HG02840 (cell line): ENCODE results near the gene DNAI7.

ENCODE experiments used
- ATAC-seq: cut with Tn5 transposase; IDR thresholded peaks from one replicate; pipeline ENCODE4 v1.9.1; 2021; ENCODE audit warnings: mild to moderate bottlenecking, moderate library complexity, moderate number of reproducible peaks; ENCODE audit not compliant: unreplicated experiment, low FRiP score

DNAI7 gene

DNA sequence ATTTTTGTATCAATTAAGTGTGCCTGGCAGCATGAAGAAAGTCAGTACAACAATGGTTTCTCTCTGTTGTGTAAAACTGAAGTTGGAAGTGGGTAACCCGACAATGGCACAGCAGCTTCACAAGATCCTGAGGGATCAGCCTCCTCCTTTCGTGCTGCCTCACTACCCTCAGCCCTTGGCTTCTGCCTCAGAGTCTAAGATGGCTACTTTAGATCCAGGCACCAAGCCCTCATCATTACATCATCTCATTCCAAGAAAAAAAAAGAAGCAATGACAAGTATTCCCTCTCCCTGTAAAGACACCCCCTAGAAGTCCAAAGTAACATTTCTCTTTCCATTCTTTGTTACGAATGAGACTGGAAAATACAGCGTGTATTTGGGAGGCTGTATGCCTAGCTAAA is 92.6 kb downstream of the DNAI7 start:
- ATAC-seq: no peak

DNA sequence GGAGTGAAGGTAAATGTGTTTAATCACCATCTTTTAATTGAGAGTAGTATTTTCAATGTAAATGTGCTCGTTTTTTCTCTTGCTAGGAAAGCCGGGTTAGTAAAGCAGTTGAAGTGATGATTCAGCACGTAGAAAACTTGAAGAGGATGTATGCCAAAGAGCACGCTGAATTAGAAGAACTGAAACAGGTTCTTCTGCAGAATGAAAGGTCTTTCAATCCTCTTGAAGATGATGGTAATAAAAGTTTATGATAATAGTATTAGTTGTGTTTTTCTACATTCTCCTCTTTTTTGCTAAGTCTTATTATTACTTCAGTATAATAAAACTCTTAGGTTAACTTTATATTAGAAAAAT is 93.9 kb downstream of the DNAI7 start:
- no peak for ATAC-seq

DNA sequence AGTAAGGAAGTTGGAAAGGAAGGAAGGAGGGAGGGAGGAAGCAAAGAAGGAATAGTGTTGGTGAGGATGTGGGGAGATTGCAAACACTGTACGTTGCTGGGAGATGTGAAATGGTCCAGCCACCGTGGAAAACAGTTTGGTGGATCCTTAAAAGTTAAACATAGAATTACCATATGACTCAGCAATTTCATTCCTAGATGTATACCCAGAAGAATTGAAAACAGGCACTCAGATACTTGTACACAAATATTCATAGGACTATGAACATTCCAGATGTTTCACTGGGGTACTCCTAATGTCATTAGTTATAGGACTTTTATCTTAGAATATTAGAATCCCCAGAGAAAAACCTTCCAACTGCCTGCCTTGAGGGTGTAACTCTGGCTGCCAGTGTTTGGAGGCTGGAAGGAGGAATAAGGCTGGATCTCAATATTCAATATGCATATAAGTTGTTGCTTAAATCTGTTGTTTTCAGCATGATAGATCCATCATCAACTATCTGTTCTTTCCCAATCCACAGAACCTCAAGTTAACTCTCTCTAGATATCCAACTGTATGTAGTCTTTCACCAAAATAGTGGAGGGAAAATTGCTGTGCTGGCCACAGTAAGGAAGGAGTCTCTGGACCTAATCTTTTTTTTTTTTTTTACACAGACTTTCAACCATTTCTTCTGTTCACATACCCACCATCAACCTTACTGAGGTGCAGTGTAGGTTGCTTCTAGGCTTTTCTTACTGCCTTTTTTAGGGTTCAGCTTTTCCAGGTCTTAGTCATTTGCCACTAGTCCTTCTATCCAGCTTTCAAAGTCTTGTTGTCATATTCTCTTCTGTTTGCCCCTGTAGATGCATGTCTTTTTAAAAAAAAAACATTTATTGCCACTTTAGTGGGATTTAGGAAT is 94.5 kb downstream of the DNAI7 start:
- ATAC-seq: no peak

DNA sequence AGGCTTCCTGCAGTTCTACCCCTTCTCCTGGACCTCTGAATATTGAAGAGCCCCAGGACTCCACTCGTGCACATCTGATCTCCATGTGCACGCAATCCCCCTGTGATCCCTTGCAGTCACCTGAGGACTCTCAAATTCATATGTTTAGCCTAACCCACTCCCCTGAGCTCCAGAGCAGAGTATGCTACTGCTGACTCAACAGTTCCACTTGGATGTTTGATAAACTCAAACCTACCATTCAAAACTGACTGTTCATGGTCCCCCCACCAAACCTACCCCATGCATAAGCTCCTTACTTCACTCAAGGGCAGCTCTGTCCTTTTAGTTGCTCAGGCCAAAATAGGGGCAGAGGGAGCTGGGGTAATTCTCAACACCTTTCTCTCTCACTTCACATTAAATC is 96.0 kb downstream of the DNAI7 start:
- no peak for ATAC-seq

DNA sequence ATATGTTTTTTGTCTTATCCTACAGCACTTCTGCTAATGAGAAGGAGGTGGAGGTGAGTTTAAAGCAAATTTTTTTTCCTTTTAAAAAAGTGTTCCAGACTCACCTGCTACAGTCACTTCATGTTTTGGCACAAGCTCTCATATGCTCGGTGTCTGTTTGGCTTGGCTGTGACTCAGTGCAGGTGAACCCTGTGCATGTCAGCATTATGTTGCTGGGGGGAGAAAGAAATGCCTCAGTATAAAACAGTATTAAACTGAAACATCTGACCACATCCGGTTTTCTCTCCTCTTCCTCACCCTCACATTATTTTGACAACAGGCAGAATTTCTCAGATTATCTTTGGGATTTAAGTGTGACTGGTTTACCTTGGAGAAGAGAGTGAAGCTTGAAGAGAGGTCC is 105.2 kb downstream of the DNAI7 start:
- no peak for ATAC-seq

DNA sequence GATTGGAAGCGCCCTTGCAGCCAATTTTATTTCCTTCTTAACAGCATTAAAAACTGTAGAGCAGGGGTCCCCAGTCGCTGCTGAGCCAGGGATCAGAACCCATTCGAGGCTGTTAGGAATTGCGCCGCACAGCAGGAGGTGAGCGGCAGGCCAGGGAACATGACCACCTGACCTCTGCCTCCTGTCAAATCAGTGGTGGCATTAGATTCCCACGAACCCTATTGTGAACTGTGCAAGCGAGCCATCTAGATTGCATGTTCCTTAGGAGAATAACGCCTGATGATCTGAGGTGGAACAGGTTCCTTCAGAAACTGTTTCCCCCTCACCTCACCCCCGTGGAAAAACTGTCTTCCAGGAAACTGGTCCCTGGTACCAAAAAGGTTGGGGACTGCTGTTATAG is 107.4 kb downstream of the DNAI7 start:
- no peak for ATAC-seq

DNA sequence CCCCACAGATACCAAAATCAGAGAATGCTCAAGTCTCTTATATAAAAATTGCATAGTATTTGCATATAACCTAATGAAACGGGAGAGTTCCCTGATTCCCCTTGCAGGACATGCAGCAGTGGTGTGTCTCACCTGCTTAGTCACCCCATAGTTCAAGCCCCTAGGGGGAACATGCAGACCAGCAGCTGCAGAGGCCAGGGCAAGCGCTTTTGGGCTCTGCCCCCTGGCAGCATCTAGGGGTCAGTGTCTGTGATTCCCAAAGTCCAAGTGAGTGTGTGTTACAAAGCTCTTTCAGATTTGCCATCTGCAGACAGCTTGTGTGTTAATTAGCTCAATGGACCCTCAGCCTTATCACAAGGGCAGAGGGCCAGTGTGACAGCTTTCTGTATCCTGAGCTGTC is 110.1 kb downstream of the DNAI7 start:
- no peak for ATAC-seq

DNA sequence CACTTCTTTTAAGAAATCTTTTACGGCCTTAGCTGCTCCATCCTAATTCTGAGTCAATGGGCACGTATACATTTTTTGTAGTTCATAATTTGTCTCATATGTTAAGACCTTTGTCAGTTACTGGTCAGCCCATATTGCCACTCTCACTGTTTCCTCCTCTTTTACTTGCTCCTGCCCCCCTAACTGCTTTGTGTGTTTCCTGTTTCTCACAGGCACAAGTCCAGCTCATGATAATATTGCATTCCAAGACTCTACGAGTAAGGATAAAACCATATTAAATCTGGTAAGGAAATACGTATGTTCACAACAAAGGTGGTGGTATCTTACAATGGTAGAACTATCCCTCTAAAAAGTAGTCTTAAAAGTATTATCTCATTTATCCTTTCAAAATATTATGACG is 111.7 kb downstream of the DNAI7 start:
- ATAC-seq: no peak

DNA sequence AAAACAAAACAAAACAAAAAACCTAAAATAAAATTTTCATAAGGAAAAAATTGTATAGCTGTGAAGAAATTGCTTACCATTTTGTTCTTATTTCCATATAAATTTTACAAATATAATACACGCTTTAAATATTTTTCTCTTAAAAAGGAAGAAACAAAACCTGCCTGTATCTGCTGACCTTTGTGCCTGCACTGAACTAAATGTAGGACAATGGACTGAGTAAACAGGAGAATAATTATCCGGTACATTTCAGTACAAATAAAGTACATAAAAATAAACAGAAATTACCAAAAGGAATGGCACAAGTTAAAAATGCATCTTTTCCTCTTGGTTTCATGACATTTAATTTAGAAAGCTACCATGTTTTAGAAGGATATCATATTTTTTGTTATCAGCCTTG is 112.3 kb downstream of the DNAI7 start:
- no peak for ATAC-seq

DNA sequence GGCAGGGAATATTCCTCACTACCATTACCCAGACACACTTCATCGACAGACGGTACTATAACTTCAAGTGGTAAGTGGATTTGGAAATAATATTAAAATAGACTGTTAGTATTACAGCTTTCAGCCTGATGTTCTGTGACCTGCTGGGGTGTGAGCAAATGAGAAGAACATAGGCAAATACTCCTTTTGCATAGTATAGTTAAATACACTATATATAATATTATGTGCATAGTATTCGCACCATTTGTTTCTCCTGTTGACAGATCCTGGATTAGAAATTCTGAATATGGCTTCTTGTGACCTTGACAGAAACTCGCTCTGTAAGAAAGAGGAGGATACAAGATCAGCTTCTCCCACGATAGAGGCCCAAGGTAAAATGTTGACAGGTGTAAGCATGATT is 115.6 kb downstream of the DNAI7 start:
- no peak for ATAC-seq

DNA sequence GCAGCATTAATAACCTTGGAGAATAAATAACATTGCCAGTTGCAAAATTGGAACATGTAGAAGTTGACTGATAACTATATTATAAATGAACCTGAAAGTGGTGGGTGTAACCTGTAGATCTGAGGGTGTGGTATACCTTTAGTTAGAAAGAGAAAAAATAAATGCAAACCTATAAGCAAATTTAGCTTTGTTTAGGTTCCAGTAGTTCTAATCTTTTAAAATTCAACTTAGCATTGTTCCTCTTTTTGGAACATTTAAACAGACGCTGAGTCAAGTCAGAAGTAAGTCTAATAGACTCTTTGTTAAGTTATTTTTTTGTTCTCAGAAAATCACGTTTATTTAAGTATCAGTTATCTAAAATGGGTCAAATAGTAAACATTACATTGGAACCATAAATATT is 120.0 kb downstream of the DNAI7 start:
- ATAC-seq: no peak

DNA sequence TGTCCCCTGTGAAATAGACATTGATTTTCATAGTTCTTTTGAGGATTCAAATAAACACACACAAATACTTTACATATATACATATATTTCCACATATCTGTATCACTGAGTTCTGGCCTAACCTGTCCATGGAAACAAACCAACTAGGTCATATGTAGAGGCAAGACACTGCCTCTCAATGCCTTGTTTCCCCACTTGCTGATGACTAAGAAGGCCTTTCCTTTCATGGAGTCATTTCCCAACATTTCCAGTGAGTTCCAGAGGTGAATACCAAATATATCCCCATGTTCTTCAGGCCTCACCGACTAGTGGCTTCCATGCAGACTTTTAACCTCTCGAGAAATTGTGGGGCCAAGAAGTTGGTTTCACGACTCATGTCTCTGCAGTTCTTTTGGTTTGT is 120.8 kb downstream of the DNAI7 start:
- no peak for ATAC-seq

DNA sequence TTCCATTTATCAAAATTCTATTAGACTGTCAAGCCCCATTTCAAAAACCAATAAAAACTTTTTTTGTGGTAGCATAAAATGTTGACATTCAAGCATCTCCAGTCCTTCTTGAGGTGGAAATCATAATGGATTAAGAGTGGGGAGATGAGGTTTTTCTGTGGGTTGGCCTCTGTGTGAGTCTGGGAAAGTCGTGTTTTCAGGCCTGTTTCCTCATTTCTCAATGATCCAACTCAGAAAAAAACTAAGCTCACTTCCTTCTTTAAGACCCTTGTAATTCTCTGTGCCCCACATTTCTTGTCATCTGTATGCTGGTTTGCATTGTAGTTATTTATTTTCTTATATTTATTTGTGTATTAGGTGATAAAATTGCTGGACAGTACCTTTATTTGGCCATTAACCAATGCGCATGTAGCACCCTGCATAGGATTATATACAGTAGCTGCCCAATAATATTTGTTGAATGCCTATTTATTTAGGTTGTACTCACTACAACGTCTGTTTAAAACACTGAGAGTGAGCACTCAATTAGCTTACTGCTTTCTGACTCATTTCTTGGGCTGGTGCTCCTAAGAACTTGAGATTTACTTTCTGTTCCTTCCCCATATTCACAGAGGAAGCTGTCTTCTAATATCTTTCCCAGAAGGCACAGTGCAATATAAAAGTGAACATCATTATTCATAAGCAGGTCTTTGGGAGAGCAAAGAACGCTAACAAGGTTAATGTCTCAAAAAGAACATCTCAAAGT is 121.9 kb downstream of the DNAI7 start:
- no peak for ATAC-seq

DNA sequence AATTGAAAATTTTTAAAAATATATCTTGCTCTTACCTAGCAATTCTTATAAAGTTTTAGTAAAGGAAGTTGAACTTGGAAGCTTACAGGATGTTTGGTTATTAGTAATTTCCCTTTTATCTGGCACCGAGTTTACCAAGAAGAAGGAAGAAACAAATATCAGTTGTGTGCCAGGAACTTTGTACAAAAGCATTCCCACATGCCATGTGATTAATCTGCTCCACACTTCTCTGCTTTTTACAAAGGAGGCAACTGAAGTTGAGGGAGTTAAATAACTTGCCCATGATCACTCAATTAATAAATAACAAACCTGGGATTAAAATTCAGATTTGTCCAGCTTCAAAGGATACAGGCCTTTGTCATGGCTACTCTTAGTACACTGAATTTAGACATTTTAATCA is 123.6 kb downstream of the DNAI7 start:
- ATAC-seq: no peak

DNA sequence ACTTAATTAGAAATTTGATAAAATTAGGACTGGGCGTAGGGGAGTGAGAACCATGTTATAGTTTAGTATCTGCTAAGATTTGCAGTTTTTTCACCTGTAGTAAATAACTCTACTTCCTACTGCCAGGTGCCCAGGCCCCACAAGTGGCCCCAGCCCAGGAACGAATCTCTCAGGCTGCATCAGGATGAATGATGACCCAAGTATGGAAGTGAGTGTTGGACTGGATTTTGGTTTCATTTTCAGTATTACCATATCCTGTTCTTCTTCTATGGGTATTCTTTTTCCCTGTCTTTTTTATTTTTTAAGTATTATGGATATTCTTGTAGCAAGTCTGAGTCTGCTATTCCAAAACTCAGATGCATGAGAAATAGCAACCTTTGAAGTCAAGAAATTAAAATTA is 125.7 kb downstream of the DNAI7 start:
- ATAC-seq: no peak

DNA sequence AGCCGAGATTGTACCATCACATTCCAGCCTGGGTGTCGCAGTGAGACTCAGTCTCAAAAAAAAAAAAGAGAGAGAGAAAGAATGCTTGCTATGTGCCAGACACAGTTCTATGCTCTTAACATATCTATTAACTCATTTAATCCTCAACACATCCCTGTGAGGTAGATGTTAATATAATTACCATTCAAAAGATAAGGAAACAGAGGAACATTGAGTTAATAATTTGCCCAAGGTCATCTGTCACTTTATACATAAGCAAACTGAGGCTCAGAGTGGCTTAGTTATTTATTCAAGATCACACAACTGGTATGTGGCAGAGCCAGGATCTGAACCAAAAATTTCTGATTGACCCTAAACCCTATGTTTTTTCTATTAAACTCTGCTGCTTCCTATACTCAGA is 129.9 kb downstream of the DNAI7 start:
- ATAC-seq: no peak

DNA sequence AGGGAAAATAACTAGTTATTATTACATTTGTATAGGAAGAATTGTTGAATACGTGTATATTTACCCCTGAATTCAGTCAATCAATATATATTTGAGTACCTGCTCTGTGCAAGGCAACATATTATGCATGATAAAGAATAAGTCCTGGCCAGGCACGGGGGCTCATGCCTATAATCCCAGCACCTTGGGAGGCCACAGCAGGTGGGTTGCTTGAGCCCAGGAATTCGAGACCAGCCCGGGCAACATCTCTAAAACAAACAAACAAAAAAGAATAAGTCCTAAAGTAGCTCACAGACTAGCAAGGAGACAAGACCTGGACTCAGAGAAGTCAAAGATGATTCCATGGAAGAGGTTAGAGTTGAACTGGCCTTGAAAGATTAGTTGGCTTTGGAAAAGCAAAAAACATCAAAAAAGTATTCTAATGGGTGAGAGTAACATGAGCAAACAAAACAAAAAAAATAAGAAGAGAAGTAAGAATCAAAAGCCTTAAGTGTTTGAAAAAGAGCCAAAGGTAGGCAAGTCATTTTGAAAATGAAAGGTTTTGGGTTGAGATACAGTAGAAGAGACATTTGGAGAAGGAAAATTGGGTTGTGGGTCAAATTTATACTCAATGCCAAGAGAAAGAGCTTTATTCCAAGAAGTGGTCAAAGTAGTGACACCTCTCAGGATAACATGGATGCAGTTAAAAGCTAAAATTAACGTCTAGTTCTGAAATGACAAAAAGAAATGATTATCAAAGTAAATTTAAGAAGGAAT is 130.9 kb downstream of the DNAI7 start:
- ATAC-seq: no peak

DNA sequence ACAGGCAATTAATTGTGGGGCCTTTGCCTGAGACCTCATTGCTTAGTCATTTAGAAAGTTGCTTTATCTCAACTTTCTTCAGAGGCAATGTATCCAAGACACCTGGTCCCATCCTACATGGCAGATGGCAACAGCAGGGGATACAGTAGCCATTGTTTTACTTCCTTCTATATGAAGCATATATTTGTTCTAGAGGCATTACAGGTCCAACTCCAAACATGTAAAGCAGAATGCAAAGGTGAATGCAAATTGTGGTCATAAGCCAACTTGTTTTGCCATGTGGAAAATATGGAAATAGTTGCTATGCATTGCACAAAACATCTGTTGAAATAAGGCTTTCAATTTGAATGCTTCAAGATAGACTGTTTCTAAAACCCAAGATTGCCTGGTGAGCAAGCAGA is 136.3 kb downstream of the DNAI7 start:
- peak; percentile 50 for ATAC-seq
